Right lobe of liver (tissue), 6 donors: ENCODE data around the gene CALHM3. TPM values are rescaled to one million over a fixed set of nuclear protein-coding genes. Genes with fewer than 3 reads are reported as not detected.

ENCODE experiments used
- ATAC-seq, 4 donors: fragments of 200-7000 bp; cut with Tn5 transposase; one replicate each; pipeline ENCODE4 v1.9.1; 2020; ENCODE audit warnings: mild to moderate bottlenecking in 4 of 4, moderate library complexity in 4 of 4
- DNase-seq, 3 donors: peaks; one replicate each; pipeline ENCODE4 v3.0.0-alpha.2; 2020
- H3K27ac ChIP-seq, 3 donors: fragments of 200-600 bp; one replicate each; pipeline ENCODE4 v1.8.0; 2022
- H3K27me3 ChIP-seq, 2 donors: fragments of 200-600 bp; one replicate each; pipeline ENCODE4 v1.8.0; 2022
- H3K36me3 ChIP-seq, 4 donors: fragments of 200-600 bp; sonication (generic) in 1 of 4; one replicate each; pipeline versions ENCODE4 v1.5.1 to v1.8.0; 2017 to 2022; ENCODE audit warnings: control low read depth in 1 of 4
- H3K4me1 ChIP-seq, 4 donors: fragments of 200-600 bp; sonication (generic) in 1 of 4; one replicate each; pipeline versions ENCODE4 v1.5.1 to v1.8.0; 2017 to 2022; ENCODE audit warnings: control low read depth in 1 of 4
- H3K4me3 ChIP-seq, 3 donors: fragments of 200-600 bp; one replicate each; pipeline ENCODE4 v1.8.0; 2022
- H3K9me3 ChIP-seq, 4 donors: fragments of 200-600 bp; sonication (generic) in 1 of 4; one replicate each; pipeline versions ENCODE4 v1.5.1 to v1.8.0; 2017 to 2022; ENCODE audit warnings: control low read depth in 1 of 4
- POLR2A ChIP-seq: fragments of 450-650 bp; IDR thresholded peaks from one replicate; pipeline ENCODE4 v1.6.1; 2017; ENCODE audit warnings: antibody characterized with exemption, mild to moderate bottlenecking
- WGBS: methylation state at CpG from one replicate; pipeline ENCODE4 v1.1.6; 2018; ENCODE audit warnings: low coverage, low lambda C conversion rate; ENCODE audit not compliant: insufficient coverage; ENCODE audit errors: missing lambda C conversion rate; 5-methylcytosine and 5-hydroxymethylcytosine counted together
- intact Hi-C, 2 donors: fragments of 100-400 bp; cut with DNase I; formaldehyde crosslinking; loops; one replicate each; pipeline versions ENCODE4 v1.11.2 to v1.14.1; 2022
- total RNA-seq, 6 experiments: library from RNA; depleted of rRNA in 2 of 6; stranded (reverse); fragments of >200 nt in 2 of 6; fragmentation: NEBNext Ultra II Directional in 3 of 6; extraction: Animal tissue kit (Norgen Biotek cat#: 25700) in 3 of 6; gene quantifications; one replicate each; pipeline versions ENCODE4 v1.1.0 to v1.2.4, GENCODE V29; 2016 to 2023
- TF ChIP-seq, protein P1 (sequence below), 4 donors: fragments of 200-600 bp in 3 of 4; fragments of 450-650 bp in 1 of 4; IDR thresholded peaks; one replicate each; pipeline versions ENCODE4 v1.5.1 to v1.8.0; 2016 to 2022; ENCODE audit warnings: antibody characterized with exemption in 4 of 4, mild to moderate bottlenecking in 2 of 4
- donor health status: DM: no; HTN: yes; CAD: no.
- donor health status: DM: no; HTN: no; CAD: no.
- donor health status: DM: no; HTN: no; CAD: no.
- donor health status: DM: no; HTN: yes; CAD: no.
- donor health status: DM: no; HTN: yes; CAD: no.

CALHM3 gene
- total RNA-seq, 6 experiments from 2014 or later = not detected

DNA sequence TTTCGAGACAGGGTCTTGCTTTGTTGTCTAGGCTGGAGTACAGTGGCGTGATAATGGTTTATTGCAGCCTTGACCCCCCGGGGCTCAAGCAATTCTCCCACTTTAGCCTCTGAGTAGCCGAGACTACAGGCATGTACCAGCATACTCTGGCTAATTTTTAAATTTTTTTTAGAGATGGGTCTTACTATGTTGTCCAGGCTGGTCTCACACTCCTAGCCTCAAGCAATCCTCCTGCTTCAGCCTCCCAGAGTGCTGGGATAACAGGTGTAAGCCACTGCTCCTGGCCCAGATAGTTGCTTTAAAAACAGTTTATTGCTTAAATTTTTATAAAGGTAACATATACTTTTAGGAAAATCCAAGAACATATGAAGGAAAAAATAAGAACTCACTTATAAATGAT lies 40.8 kb upstream of the CALHM3 start:
- no peak overlapping the region for H3K4me3 ChIP-seq
- H3K36me3 ChIP-seq = no peaks in the 10 kb centered on the region
- no peak for ATAC-seq
- intact Hi-C loops = no loop called here
- no peaks in the 10 kb centered on the region for H3K9me3 ChIP-seq
- 52% methylated on average over 3 of the region's 4 CpGs for whole genome bisulfite sequencing
- no peaks in the 10 kb centered on the region for H3K27me3 ChIP-seq
- DNase-seq = no peak
- TF ChIP-seq, protein P1, sequence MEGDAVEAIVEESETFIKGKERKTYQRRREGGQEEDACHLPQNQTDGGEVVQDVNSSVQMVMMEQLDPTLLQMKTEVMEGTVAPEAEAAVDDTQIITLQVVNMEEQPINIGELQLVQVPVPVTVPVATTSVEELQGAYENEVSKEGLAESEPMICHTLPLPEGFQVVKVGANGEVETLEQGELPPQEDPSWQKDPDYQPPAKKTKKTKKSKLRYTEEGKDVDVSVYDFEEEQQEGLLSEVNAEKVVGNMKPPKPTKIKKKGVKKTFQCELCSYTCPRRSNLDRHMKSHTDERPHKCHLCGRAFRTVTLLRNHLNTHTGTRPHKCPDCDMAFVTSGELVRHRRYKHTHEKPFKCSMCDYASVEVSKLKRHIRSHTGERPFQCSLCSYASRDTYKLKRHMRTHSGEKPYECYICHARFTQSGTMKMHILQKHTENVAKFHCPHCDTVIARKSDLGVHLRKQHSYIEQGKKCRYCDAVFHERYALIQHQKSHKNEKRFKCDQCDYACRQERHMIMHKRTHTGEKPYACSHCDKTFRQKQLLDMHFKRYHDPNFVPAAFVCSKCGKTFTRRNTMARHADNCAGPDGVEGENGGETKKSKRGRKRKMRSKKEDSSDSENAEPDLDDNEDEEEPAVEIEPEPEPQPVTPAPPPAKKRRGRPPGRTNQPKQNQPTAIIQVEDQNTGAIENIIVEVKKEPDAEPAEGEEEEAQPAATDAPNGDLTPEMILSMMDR (IDR thresholded peaks at IDR 0.05) = no peak
- TF ChIP-seq POLR2A = no peak
- no peak overlapping the region for H3K27ac ChIP-seq
- no peaks in the 10 kb centered on the region for H3K4me1 ChIP-seq

DNA sequence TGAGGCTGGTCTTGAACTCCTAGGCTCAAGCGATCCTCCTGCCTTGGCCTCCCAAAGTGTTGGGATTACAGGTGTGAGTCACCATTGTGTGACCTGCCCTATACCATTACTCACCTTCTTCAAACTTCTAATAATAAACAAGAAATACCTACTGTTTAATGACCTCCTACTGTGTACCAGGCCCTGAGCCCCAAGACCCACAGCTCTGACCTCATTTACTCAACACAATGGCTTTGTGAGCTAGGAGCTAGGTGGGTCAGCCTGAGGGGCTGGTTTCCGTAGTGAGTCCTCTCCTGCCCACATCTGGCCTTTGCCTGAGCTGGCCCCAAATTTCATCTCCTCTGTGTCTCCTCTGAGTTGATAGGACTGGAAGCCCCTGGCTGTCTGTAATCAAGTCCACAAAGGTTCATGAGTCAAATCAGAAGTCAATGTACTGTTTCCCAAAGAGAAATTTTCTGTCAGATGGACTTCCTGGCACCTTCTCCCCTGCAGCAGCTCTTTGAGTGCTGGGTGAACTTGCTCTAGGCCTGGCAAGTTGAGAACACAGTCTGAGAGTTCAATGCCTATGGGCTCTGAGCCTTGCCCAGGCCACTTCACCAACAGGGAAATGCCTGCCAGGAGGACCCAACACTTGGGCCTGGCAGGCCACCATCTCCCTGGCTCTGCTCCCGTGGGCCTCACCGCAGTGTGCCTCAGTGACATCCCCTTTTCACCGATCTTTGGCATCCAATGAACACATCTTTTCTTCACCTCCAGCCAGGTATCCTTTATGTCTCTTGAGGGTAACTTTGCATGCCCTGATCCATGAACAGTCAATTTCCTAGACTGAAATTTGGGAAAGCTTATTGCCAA lies 38.4 kb upstream of the CALHM3 start:
- DNase-seq (no peak), ATAC-seq (no peak)
- H3K9me3 ChIP-seq = no peaks in the 10 kb centered on the region
- H3K4me1 ChIP-seq = no peaks in the 10 kb centered on the region
- intact Hi-C loops = no loop called here
- WGBS = 83% methylated on average over 1 of the region's 5 CpGs
- no peak overlapping the region for H3K27ac ChIP-seq
- TF ChIP-seq, protein P1 (IDR thresholded peaks at IDR 0.05) = no peak
- no peak for TF ChIP-seq POLR2A
- no peaks in the 10 kb centered on the region for H3K36me3 ChIP-seq
- no peaks in the 10 kb centered on the region for H3K27me3 ChIP-seq
- no peak overlapping the region for H3K4me3 ChIP-seq

DNA sequence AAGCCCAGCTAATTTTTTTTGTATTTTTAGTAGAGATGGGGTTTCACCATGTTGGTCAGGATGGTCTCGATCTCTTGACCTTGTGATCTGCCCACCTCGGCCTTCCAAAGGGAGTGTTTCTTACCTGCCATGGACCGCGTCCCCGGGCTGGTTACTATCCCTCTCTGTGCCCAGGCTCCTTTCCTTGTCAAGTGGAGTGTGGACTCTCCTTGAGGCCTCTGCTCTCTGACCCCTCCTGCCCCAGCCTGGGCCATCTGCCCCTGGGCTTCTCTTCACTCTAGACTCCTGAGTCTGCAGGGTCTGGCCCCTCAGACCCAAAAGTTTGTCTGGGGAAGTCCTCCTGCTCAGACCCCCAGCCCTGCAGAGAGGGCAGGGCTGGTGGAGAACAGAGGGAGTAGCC lies 35.2 kb upstream of the CALHM3 start:
- H3K4me1 ChIP-seq = no peaks in the 10 kb centered on the region
- H3K4me3 ChIP-seq = no peak overlapping the region
- H3K27ac ChIP-seq = no peak overlapping the region
- H3K27me3 ChIP-seq = no peaks in the 10 kb centered on the region
- 83% methylated on average over 4 of the region's 5 CpGs for WGBS
- no peaks in the 10 kb centered on the region for H3K36me3 ChIP-seq
- TF ChIP-seq POLR2A = no peak
- TF ChIP-seq, protein P1 (IDR thresholded peaks at IDR 0.05) = no peak
- intact Hi-C loops = no loop called here
- ATAC-seq (no peak), DNase-seq (no peak)
- H3K9me3 ChIP-seq = no peaks in the 10 kb centered on the region

DNA sequence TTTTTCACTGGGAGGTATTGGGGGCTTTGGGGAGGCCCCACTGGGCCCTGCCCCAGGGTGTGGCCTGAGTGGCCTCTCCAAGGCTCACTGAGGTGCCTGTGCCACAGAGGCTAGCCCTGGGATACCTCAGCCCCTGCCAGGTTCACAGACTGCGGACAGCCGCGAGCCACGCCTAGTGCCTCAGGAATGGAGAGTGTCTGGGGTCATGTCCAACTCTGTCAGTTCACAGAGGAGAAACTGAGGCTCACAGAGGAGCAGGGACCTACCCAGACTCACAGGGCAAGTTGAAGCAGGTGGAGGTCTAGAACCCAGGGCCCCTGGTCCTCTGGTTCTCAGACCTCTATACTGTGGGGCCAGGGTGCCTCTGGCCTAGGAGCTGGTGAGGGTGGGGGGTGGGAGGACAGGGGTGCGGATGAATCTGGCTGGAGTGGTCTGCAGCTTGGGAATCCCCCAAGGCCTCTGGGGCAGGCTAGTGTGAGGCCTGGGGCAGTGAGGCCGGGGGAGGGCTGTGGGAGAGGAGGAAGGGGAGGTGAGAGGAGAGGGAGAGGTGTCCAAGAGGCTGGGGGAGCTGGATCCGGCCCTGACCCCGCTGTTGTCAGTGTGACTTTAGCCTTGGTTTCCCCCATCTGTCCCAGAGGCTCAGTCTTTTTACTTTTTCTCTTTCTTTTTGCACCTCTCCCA lies 34.5 kb upstream of the CALHM3 start:
- intact Hi-C loops = no loop called here
- Histone ChIP-seq H3K4me1 (no peaks in the 10 kb centered on the region), H3K36me3 (no peaks in the 10 kb centered on the region), H3K4me3 (no peak overlapping the region), H3K27ac (no peak overlapping the region), H3K9me3 (no peaks in the 10 kb centered on the region), H3K27me3 (no peaks in the 10 kb centered on the region)
- 100% methylated on average over 1 of the region's 8 CpGs for WGBS
- TF ChIP-seq, protein P1 (IDR thresholded peaks at IDR 0.05) = no peak
- TF ChIP-seq POLR2A = no peak
- DNase-seq = no peak
- no peak for ATAC-seq
